K562 (cell line): Measurements from ENCODE around the gene PATE1. TPM values are rescaled to one million over a fixed set of nuclear protein-coding genes. Genes with fewer than 3 reads are reported as not detected.

Source experiments
- ATAC-seq: fragments of 200-7000 bp; cut with Tn5 transposase; 3 replicates; pipeline ENCODE4 v1.9.1; 2020; ENCODE audit warnings: moderate library complexity
- BruUV-seq: library from RNA; stranded (reverse); fragments of 400-500 nt; replicated peaks from 2 replicates; lab custom pipeline; 2021; lab: Mats Ljungman, UMichigan
- CTCF ChIA-PET: fragments of 300-600 bp; formaldehyde crosslinking; extraction: SDS; loops from one replicate; lab custom pipeline; 2021; ENCODE audit warnings: low intra/inter-chr PET ratio; lab: Yijun Ruan, JAX
- POLR2A ChIA-PET: fragments of 300-600, 350-650 bp; sonication (Branson Sonifier 250); formaldehyde crosslinking; extraction: SDS; loops from one replicate; lab custom pipeline; 2021; ENCODE audit warnings: antibody characterized with exemption, inconsistent platforms; lab: Yijun Ruan, JAX
- DNase-seq, 4 experiments: peaks; one replicate each; pipeline versions ENCODE4 v3.0.0 to v3.0.0-alpha.2; 2011 to 2018; ENCODE audit warnings: low spot score in 3 of 4, mixed read lengths in 3 of 4; ENCODE audit errors: extremely low read depth in 1 of 4
- FAIRE-seq: peaks from 2 replicates; lab custom pipeline; 2011; peaks lifted over from hg19 to GRCh38; lab: Jason Lieb, UNC
- H2AFZ ChIP-seq: 2 replicates; pipeline ENCODE4 v1.6.0; 2011; ENCODE audit warnings: low read depth, low read length, control low read depth, inconsistent platforms
- H3K27ac ChIP-seq: fragments of 200-600 bp; 3 replicates; pipeline ENCODE4 v1.8.0; 2011; ENCODE audit warnings: low read depth, mild to moderate bottlenecking, control low read depth, inconsistent platforms, low read length, moderate library complexity, mixed read lengths; ENCODE audit errors: extremely low read depth
- H3K27me3 ChIP-seq, 2 experiments: fragments of 300-600 bp in 1 of 2; 2 replicates in 1 of 2; 3 replicates in 1 of 2; pipeline versions ENCODE4 v1.6.0 to v1.8.0; 2011; ENCODE audit warnings: inconsistent platforms in 2 of 2, low read length in 2 of 2, mild to moderate bottlenecking in 1 of 2, mixed read lengths in 1 of 2, moderate library complexity in 1 of 2; ENCODE audit not compliant: control insufficient read depth in 2 of 2, insufficient read depth in 2 of 2
- H3K36me3 ChIP-seq: fragments of 300-600 bp; 3 replicates; pipeline ENCODE4 v1.8.0; 2011; ENCODE audit warnings: mild to moderate bottlenecking, low read length, inconsistent platforms; ENCODE audit not compliant: control insufficient read depth, insufficient read depth
- H3K4me1 ChIP-seq, 2 experiments: fragments of 200-600 bp in 1 of 2; replicated peaks in 1 of 2; 2 replicates in 1 of 2; 3 replicates in 1 of 2; pipeline versions ENCODE4 v1.5.1 to v1.8.0; 2011; ENCODE audit warnings: inconsistent platforms in 2 of 2, low read length in 2 of 2, mild to moderate bottlenecking in 1 of 2, mixed read lengths in 1 of 2, moderate library complexity in 1 of 2; ENCODE audit not compliant: control insufficient read depth in 2 of 2, insufficient read depth in 2 of 2
- H3K4me2 ChIP-seq: 2 replicates; pipeline ENCODE4 v1.6.1; 2011; ENCODE audit warnings: low read length, control low read depth, inconsistent platforms, mixed read lengths; ENCODE audit not compliant: insufficient read depth
- H3K4me3 ChIP-seq: fragments of 200-600 bp; sonication (generic), shearing (Covaris generic); 2 replicates; pipeline ENCODE4 v1.5.1; 2016; ENCODE audit warnings: control low read depth, inconsistent platforms
- H3K79me2 ChIP-seq: fragments of 200-600 bp; 3 replicates; pipeline ENCODE4 v1.8.0; 2011; ENCODE audit warnings: low read length, inconsistent platforms; ENCODE audit not compliant: control insufficient read depth, insufficient read depth
- H3K9ac ChIP-seq, 2 experiments: 2 replicates each; pipeline versions ENCODE4 v1.6.0 to v1.6.1; 2011; ENCODE audit warnings: low read depth in 2 of 2, low read length in 2 of 2, control low read depth in 1 of 2, inconsistent platforms in 1 of 2, mild to moderate bottlenecking in 1 of 2, mixed read lengths in 1 of 2; ENCODE audit not compliant: insufficient read depth in 1 of 2
- H3K9me1 ChIP-seq: one replicate; pipeline ENCODE4 v1.6.0; 2011; ENCODE audit warnings: inconsistent platforms, mild to moderate bottlenecking, low read length, moderate library complexity; ENCODE audit not compliant: control insufficient read depth, insufficient read depth
- H3K9me3 ChIP-seq: replicated peaks from 2 replicates; pipeline ENCODE4 v1.5.1; 2011; ENCODE audit warnings: low read depth, low read length, inconsistent platforms; ENCODE audit not compliant: control insufficient read depth, insufficient read depth
- H4K20me1 ChIP-seq: replicated peaks from 2 replicates; pipeline ENCODE4 v1.6.1; 2011; ENCODE audit warnings: low read length, inconsistent platforms, mixed read lengths; ENCODE audit not compliant: control insufficient read depth, insufficient read depth
- HBP1 ChIP-seq: fragments of 450-650 bp; formaldehyde crosslinking; IDR thresholded peaks from 2 replicates; pipeline ENCODE4 v1.4.0; 2022; ENCODE audit warnings: missing genetic modification characterization
- KAT8 ChIP-seq: fragments of 450-650 bp; IDR thresholded peaks from 2 replicates; pipeline ENCODE4 v1.6.1; 2016; ENCODE audit warnings: low read depth, mild to moderate bottlenecking
- NRF1 ChIP-seq, 2 experiments: fragments of 450-650 bp; IDR thresholded peaks in 1 of 2; conservative IDR thresholded peaks in 1 of 2; 2 replicates each; pipeline ENCODE4 v1.6.1; 2014; ENCODE audit warnings: mild to moderate bottlenecking in 2 of 2
- PTBP1 ChIP-seq: fragments of 200-400 bp; formaldehyde crosslinking; IDR thresholded peaks from 2 replicates; pipeline ENCODE4 v1.6.1; 2017; ENCODE audit warnings: low read depth, low read length
- PTTG1 ChIP-seq: fragments of 450-650 bp; IDR thresholded peaks from 2 replicates; pipeline ENCODE4 v1.6.1; 2016; ENCODE audit warnings: low read depth, mild to moderate bottlenecking, missing genetic modification characterization, missing compliant biosample characterization
- SMAD3 ChIP-seq: fragments of 450-650 bp; formaldehyde crosslinking; conservative IDR thresholded peaks from 2 replicates; pipeline ENCODE4 v1.4.0; 2020; ENCODE audit warnings: mild to moderate bottlenecking
- SRSF1 ChIP-seq: fragments of 200-400 bp; formaldehyde crosslinking; IDR thresholded peaks from 2 replicates; pipeline ENCODE4 v1.6.1; 2017; ENCODE audit warnings: mild to moderate bottlenecking, low read depth, low read length, moderate library complexity
- XRCC4 ChIP-seq: IDR thresholded peaks from one replicate; pipeline ENCODE4 v1.6.1; 2011; ENCODE audit not compliant: insufficient read depth, insufficient read length; ENCODE audit errors: extremely low read depth
- ZFP91 ChIP-seq: sonication (generic); formaldehyde crosslinking; IDR thresholded peaks from 2 replicates; pipeline ENCODE4 v1.8.0; 2022; ENCODE audit warnings: mild to moderate bottlenecking, missing genetic modification reagents
- ZNF431 ChIP-seq: sonication (generic); formaldehyde crosslinking; IDR thresholded peaks from 2 replicates; pipeline ENCODE4 v1.8.0; 2022; ENCODE audit warnings: mild to moderate bottlenecking, missing genetic modification reagents
- ZNF583 ChIP-seq: fragments of 250-450 bp; sonication (Bioruptor Pico); IDR thresholded peaks from 2 replicates; pipeline ENCODE4 v1.4.0; 2020
- WGBS: fragments of 100-300 bp; shearing (Covaris generic); methylation state at CpG from one replicate; pipeline ENCODE4 v1.1.6; 2016; ENCODE audit warnings: low coverage, mixed read lengths; ENCODE audit not compliant: insufficient coverage; ENCODE audit errors: missing lambda C conversion rate; 5-methylcytosine and 5-hydroxymethylcytosine counted together
- in situ Hi-C: fragments of 300-500 bp; cut with MboI; formaldehyde crosslinking; loops from 4 replicates; pipeline ENCODE4 v1.15.0; 2018; ENCODE audit warnings: inconsistent platforms, mixed read lengths
- intact Hi-C: fragments of 100-400 bp; cut with micrococcal nuclease; formaldehyde crosslinking; loops from 2 replicates; pipeline ENCODE4 v1.14.2; 2022
- polyA plus RNA-seq, 8 experiments: library from polyadenylated mRNA; depleted of rRNA in 4 of 8; stranded (reverse) in 5 of 8; unstranded in 3 of 8; fragments of >200 nt; fragmentation: Nextera tagmentation in 2 of 8; fragmentation: Illumina TruSeq in 1 of 8; extraction: Ambion mirVana in 2 of 8; extraction: Trizol in 1 of 8; gene quantifications; 2 replicates each; pipeline versions ENCODE4 v1.2.1 to v1.2.3, GENCODE V29; 2011 to 2014; ENCODE audit warnings: inconsistent platforms in 1 of 8, missing spikeins in 1 of 8
- total RNA-seq, 7 experiments: library from RNA; depleted of rRNA in 6 of 7; stranded (reverse); fragments of >200 nt in 6 of 7; fragmentation: Illumina TruSeq in 2 of 7; extraction: Trizol in 2 of 7; gene quantifications; 2 replicates each; pipeline versions ENCODE4 v1.2.1 to v1.2.3, GENCODE V29; 2011 to 2021; ENCODE audit warnings: low replicate concordance in 1 of 7

PATE1 gene
- total and polyA plus RNA-seq, 9 of the 15 experiments (the other 6 are each of a cell fraction or from before 2014, with no cell fraction given) = not detected

- TF ChIP-seq HBP1 (no peak), PTTG1 (no peak), NRF1 (conservative IDR thresholded peaks at IDR 0.05 in 1 of 2, IDR thresholded peaks at IDR 0.05 in 1 of 2) (no peak), PTBP1 (no peak)
These were observed at the start of gene PATE1 (continued) for GRCh38 chr11:125745979-125746378.

GRCh38 chr11:125701018-125701610, 45.0 kb upstream of the PATE1 start:
- BruUV-seq = no TSS peak
- DNase-seq (no peak), FAIRE-seq (no peak), ATAC-seq (no peak)
- POLR2A ChIA-PET = no interaction called here
- WGBS = 2% methylated on average over 6 of the region's 6 CpGs
- in situ Hi-C loops (no loop called here), intact Hi-C loops (no loop called here)
- H3K4me1 ChIP-seq = no peaks in the 10 kb centered on the region; a peak in 1 of 5 replicates
- CTCF ChIA-PET = no interaction called here
- no peak overlapping the region for H3K27ac ChIP-seq
- H3K36me3 ChIP-seq = no peaks in the 10 kb centered on the region
- H3K9ac ChIP-seq = no peak overlapping the region
- no peaks in the 10 kb centered on the region for H3K9me1 ChIP-seq
- H3K4me2 ChIP-seq = no peak overlapping the region
- H3K79me2 ChIP-seq = no peaks in the 10 kb centered on the region
- H3K27me3 ChIP-seq = peaks cover 0 to 33% of the 10 kb centered on the region in 2 experiments; a peak in 2 of 5 replicates
- no peak for TF ChIP-seq ZNF431
- TF ChIP-seq KAT8 = no peak
- no peak for TF ChIP-seq ZNF583
- no peak for TF ChIP-seq SMAD3 (CRISPR knock-in tag)
- TF ChIP-seq ZFP91 (CRISPR knock-in tag) = no peak
- TF ChIP-seq XRCC4 = no peak
- TF ChIP-seq SRSF1 = no peak
- H2AFZ ChIP-seq = no peak overlapping the region
- no peak overlapping the region for H3K4me3 ChIP-seq
- no peaks in the 10 kb centered on the region; the same call in 1 of the 2 replicates for H3K9me3 ChIP-seq
- no peaks in the 10 kb centered on the region for H4K20me1 ChIP-seq
